ENCODE measurements around the gene FAM162A. TPM values are rescaled to one million over a fixed set of nuclear protein-coding genes. Genes with fewer than 3 reads are reported as not detected.

The FAM162A gene
- total RNA-seq, 2 experiments from 2014 or later: 122 to 123 TPM

GRCh38 chr3:122392868-122393844 lies 9.2 kb downstream of the FAM162A start:
- Mint-ChIP-seq H3K4me1 (peaks cover 32% of the 10 kb centered on the region), H3K4me3 (no peak overlapping the region), H3K27ac (no peak overlapping the region), H3K9me3 (no peaks in the 10 kb centered on the region), H3K36me3 (peaks cover 25% of the 10 kb centered on the region), H3K27me3 (no peaks in the 10 kb centered on the region)
- POLR2A ChIA-PET: interaction anchor here (0.7 to 2.4 kb wide), 5 partner anchors 9 to 286 kb away, joined by 3 to 17 read pairs (median 4); partner anchors contain the start of genes DTX3L, FAM162A, MIX23 and PARP14
- DNase-seq: no peak
- no peak for ATAC-seq (ENCODE audit: low read depth)

- Mint-ChIP-seq H3K36me3 (peaks cover 21% of the 10 kb centered on the region), H3K9me3 (no peaks in the 10 kb centered on the region), H3K27me3 (no peaks in the 10 kb centered on the region), H3K4me1 (peaks cover 27% of the 10 kb centered on the region), H3K4me3 (no peak overlapping the region), H3K27ac (no peak overlapping the region)
- DNase-seq (no peak), ATAC-seq (ENCODE audit: low read depth) (no peak)
- POLR2A ChIA-PET: interaction anchor here (2.4 kb wide), 1 partner anchor 285 kb away, joined by 17 read pairs; the partner anchor contains the start of gene PARP14
Measured at GRCh38 chr3:122394173-122394572, 10.2 kb downstream of the FAM162A start.

DNA sequence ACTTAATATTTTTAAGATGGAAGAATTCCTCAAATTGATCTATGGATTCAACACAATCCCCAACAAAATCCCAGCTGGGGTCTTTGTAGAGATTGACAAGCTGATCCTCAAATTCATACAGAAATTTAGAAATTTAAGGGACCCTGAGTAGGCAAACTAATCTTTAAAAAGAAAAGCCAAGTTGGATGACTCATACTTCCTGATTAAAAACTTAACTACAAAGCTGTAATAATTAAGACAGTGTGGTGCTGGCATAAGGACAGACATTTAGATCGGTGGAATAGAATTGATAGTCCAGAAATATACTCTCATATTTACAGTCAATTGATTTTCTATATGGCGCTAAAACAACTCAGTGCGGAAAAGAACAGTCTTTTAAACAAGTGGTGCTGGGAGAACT lies 11.6 kb downstream of the FAM162A start:
- H3K4me1 Mint-ChIP-seq: peaks cover 23% of the 10 kb centered on the region
- no peak overlapping the region for H3K27ac Mint-ChIP-seq
- no peak for ATAC-seq (ENCODE audit: low read depth)
- DNase-seq: no peak
- POLR2A ChIA-PET: no interaction called here
- H3K27me3 Mint-ChIP-seq: no peaks in the 10 kb centered on the region
- no peaks in the 10 kb centered on the region for H3K9me3 Mint-ChIP-seq
- H3K36me3 Mint-ChIP-seq: peaks cover 30% of the 10 kb centered on the region
- no peak overlapping the region for H3K4me3 Mint-ChIP-seq

DNA sequence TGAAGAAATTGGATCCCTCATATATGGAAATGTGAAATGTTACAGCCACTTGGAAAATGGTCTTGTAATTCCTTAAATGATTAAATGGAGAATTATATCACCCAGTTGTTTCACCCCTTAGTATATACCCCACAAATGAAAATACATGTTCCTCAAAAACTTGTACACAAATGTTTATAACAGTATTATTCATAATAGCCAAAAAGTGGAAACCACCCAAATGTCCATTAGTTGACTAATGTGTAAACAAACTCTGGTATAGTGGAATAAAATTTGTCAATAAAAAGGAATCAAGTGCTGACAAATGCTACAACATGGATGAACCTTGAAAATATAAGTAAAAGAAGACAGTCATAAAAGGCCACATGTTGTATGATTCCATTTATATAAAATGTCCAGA lies 12.5 kb downstream of the FAM162A start:
- peaks cover 32% of the 10 kb centered on the region for H3K36me3 Mint-ChIP-seq
- H3K27ac Mint-ChIP-seq: no peak overlapping the region
- ATAC-seq (ENCODE audit: low read depth) (no peak), DNase-seq (no peak)
- no peaks in the 10 kb centered on the region for H3K9me3 Mint-ChIP-seq
- no peak overlapping the region for H3K4me3 Mint-ChIP-seq
- POLR2A ChIA-PET: no interaction called here
- peaks cover 24% of the 10 kb centered on the region for H3K4me1 Mint-ChIP-seq
- H3K27me3 Mint-ChIP-seq: no peaks in the 10 kb centered on the region

- no peaks in the 10 kb centered on the region for H3K27me3 Mint-ChIP-seq
- ATAC-seq (ENCODE audit: low read depth) (no peak), DNase-seq (no peak)
- no peak overlapping the region for H3K27ac Mint-ChIP-seq
- H3K36me3 Mint-ChIP-seq: peaks cover 32% of the 10 kb centered on the region
- no peak overlapping the region for H3K4me3 Mint-ChIP-seq
- POLR2A ChIA-PET: no interaction called here
- peaks cover 26% of the 10 kb centered on the region for H3K4me1 Mint-ChIP-seq
- no peaks in the 10 kb centered on the region for H3K9me3 Mint-ChIP-seq
Measured at GRCh38 chr3:122397201-122397600, 13.2 kb downstream of the FAM162A start.

DNA sequence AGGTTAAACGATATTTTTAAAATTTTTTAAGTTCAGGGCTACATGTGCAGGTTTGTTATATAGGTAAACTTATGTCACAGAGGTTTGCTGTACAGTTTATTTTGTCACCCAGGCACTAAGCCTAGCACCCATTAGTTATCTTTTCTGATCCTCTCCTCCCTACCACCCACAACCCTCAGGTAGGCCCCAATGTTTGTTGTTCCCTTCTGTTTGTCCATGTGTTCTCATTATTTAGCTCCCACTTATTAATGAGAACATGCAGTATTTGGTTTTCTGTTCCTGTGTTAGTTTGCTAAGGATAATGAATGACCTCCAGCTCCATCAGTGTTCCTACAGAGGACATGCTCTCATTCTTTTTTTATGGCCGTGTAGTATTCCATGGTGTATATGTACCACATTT lies 14.9 kb downstream of the FAM162A start:
- H3K36me3 Mint-ChIP-seq: peaks cover 39% of the 10 kb centered on the region
- peaks cover 24% of the 10 kb centered on the region for H3K4me1 Mint-ChIP-seq
- no peak overlapping the region for H3K4me3 Mint-ChIP-seq
- H3K9me3 Mint-ChIP-seq: no peaks in the 10 kb centered on the region
- POLR2A ChIA-PET: no interaction called here
- H3K27ac Mint-ChIP-seq: no peak overlapping the region
- no peaks in the 10 kb centered on the region for H3K27me3 Mint-ChIP-seq
- DNase-seq: no peak
- ATAC-seq (ENCODE audit: low read depth): no peak

- H3K27ac Mint-ChIP-seq: no peak overlapping the region
Measured at GRCh38 chr3:122403489-122403888, 19.5 kb downstream of the FAM162A start.

GRCh38 chr3:122405015-122405414 lies 21.0 kb downstream of the FAM162A start:
- H3K36me3 Mint-ChIP-seq: peaks cover 32% of the 10 kb centered on the region
- H3K4me3 Mint-ChIP-seq: no peak overlapping the region
- peaks cover 11% of the 10 kb centered on the region for H3K4me1 Mint-ChIP-seq
- DNase-seq: no peak
- no peaks in the 10 kb centered on the region for H3K9me3 Mint-ChIP-seq
- H3K27ac Mint-ChIP-seq: no peak overlapping the region
- ATAC-seq (ENCODE audit: low read depth): no peak
- POLR2A ChIA-PET: no interaction called here
- H3K27me3 Mint-ChIP-seq: no peaks in the 10 kb centered on the region

More at GRCh38 chr3:122403489-122403888, 19.5 kb downstream of the FAM162A start:
- H3K36me3 Mint-ChIP-seq: peaks cover 35% of the 10 kb centered on the region
- H3K9me3 Mint-ChIP-seq: no peaks in the 10 kb centered on the region
- H3K27me3 Mint-ChIP-seq: no peaks in the 10 kb centered on the region
- H3K4me1 Mint-ChIP-seq: peaks cover 6% of the 10 kb centered on the region
- no peak overlapping the region for H3K4me3 Mint-ChIP-seq
- DNase-seq (no peak), ATAC-seq (ENCODE audit: low read depth) (no peak)
- POLR2A ChIA-PET: no interaction called here

- DNase-seq: no peak
- Mint-ChIP-seq H3K4me3 (no peak overlapping the region), H3K4me1 (peaks cover 10% of the 10 kb centered on the region), H3K36me3 (peaks cover 33% of the 10 kb centered on the region), H3K27ac (no peak overlapping the region), H3K27me3 (no peaks in the 10 kb centered on the region), H3K9me3 (no peaks in the 10 kb centered on the region)
- no peak for ATAC-seq (ENCODE audit: low read depth)
- POLR2A ChIA-PET: no interaction called here
Measured at GRCh38 chr3:122406198-122406597, 22.2 kb downstream of the FAM162A start.

- no peak for ATAC-seq (ENCODE audit: low read depth)
- H3K4me3 Mint-ChIP-seq: no peak overlapping the region
- POLR2A ChIA-PET: no interaction called here
Measured at GRCh38 chr3:122407946-122408345, 24.0 kb downstream of the FAM162A start.

GRCh38 chr3:122409446-122409845 lies 25.5 kb downstream of the FAM162A start:
- DNase-seq: no peak
- Mint-ChIP-seq H3K27ac (peak overlapping the region; percentile 64), H3K27me3 (no peaks in the 10 kb centered on the region), H3K9me3 (no peaks in the 10 kb centered on the region), H3K4me3 (no peak overlapping the region), H3K36me3 (peaks cover 26% of the 10 kb centered on the region), H3K4me1 (peaks cover 20% of the 10 kb centered on the region)
- POLR2A ChIA-PET: no interaction called here
- no peak for ATAC-seq (ENCODE audit: low read depth)

More at GRCh38 chr3:122407946-122408345, 24.0 kb downstream of the FAM162A start:
- no peak overlapping the region for H3K27ac Mint-ChIP-seq
- H3K27me3 Mint-ChIP-seq: no peaks in the 10 kb centered on the region
- no peak for DNase-seq
- H3K9me3 Mint-ChIP-seq: no peaks in the 10 kb centered on the region
- H3K4me1 Mint-ChIP-seq: peaks cover 19% of the 10 kb centered on the region
- peaks cover 34% of the 10 kb centered on the region for H3K36me3 Mint-ChIP-seq

DNA sequence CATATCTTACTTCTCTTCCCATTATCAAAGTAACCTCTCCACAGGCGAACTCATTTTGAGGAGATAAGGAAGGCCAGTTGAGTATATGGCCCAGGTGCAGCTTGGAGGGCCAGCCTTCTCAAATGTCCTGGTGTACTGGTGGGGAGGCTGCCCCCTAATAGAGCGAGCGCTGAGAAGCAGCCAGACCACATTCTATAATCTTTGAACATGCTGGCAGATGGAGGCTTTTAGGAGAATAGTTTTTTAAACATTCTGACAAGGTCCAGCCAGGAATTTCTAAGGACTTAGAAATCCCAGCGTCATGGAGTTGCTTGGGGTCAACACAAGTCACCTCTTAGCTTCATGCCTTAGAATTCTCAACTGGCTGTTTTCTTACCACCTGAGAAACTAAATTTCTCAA lies 26.1 kb downstream of the FAM162A start:
- Mint-ChIP-seq H3K36me3 (peaks cover 29% of the 10 kb centered on the region), H3K27ac (no peak overlapping the region), H3K9me3 (no peaks in the 10 kb centered on the region), H3K4me1 (peaks cover 27% of the 10 kb centered on the region), H3K4me3 (no peak overlapping the region), H3K27me3 (no peaks in the 10 kb centered on the region)
- POLR2A ChIA-PET: no interaction called here
- ATAC-seq (ENCODE audit: low read depth) (no peak), DNase-seq (no peak)

DNA sequence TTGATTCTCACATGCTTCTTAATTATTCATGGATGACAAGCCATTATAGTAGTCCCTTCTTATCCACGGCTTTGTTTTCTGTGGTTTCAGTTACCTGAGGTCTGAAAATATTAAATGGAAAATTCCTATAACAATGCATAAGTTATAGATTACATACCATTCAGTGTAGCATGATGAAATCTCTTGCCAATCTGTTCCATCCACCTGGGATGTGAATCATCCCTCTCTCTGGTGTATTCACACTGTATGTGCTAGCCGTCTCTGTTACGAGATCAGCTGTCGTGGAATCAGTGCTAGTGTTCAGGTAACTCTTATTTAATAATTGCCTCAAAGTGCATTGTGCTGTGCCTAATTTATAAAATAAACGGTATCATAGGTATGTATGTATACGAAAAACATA lies 26.7 kb downstream of the FAM162A start:
- POLR2A ChIA-PET: no interaction called here
- no peaks in the 10 kb centered on the region for H3K27me3 Mint-ChIP-seq
- H3K27ac Mint-ChIP-seq: no peak overlapping the region
- H3K36me3 Mint-ChIP-seq: peaks cover 32% of the 10 kb centered on the region
- H3K4me3 Mint-ChIP-seq: no peak overlapping the region
- no peak for DNase-seq
- ATAC-seq (ENCODE audit: low read depth): no peak
- no peaks in the 10 kb centered on the region for H3K9me3 Mint-ChIP-seq
- peaks cover 30% of the 10 kb centered on the region for H3K4me1 Mint-ChIP-seq

- Mint-ChIP-seq H3K4me3 (peak overlapping the region; percentile 97), H3K27me3 (no peaks in the 10 kb centered on the region), H3K4me1 (peaks cover 36% of the 10 kb centered on the region), H3K36me3 (peaks cover 22% of the 10 kb centered on the region), H3K27ac (peak overlapping the region; percentile 98), H3K9me3 (no peaks in the 10 kb centered on the region)
- no peak for ATAC-seq (ENCODE audit: low read depth)
- DNase-seq: no peak
- POLR2A ChIA-PET: interaction anchor here (1.6 kb wide), 1 partner anchor 265 kb away, joined by 3 read pairs; no protein-coding TSS in a partner anchor
Measured at GRCh38 chr3:122414391-122414790, 30.4 kb downstream of the FAM162A start.

Measured in activated naive CD8-positive, alpha-beta T cell treated with anti-CD3 and anti-CD28 coated beads, Interleukin-2, amount 10 ng/mL, durations not matched to agents 7 days and 5 days (primary cell).